Muscle layer of duodenum (tissue), 2 donors: Measurements from ENCODE around the gene AQP2.

Experiments
- H3K27ac ChIP-seq: one replicate; pipeline ENCODE4 v1.7.0; 2013; ENCODE audit warnings: mild to moderate bottlenecking, low read length
- H3K27me3 ChIP-seq: one replicate; pipeline ENCODE4 v1.7.0; 2013; ENCODE audit warnings: low read depth, mild to moderate bottlenecking, control low read depth, low read length
- H3K36me3 ChIP-seq, 2 donors: one replicate each; pipeline ENCODE4 v1.7.0; 2013; ENCODE audit warnings: low read length in 2 of 2, control low read depth in 1 of 2, mild to moderate bottlenecking in 1 of 2; ENCODE audit not compliant: insufficient read depth in 2 of 2, control insufficient read depth in 1 of 2
- H3K4me1 ChIP-seq, 2 donors: one replicate each; pipeline ENCODE4 v1.7.0; 2013; ENCODE audit warnings: low read length in 2 of 2, mild to moderate bottlenecking in 2 of 2, control low read depth in 1 of 2, moderate library complexity in 1 of 2; ENCODE audit not compliant: insufficient read depth in 2 of 2, control insufficient read depth in 1 of 2
- H3K4me3 ChIP-seq, 2 donors: one replicate each; pipeline ENCODE4 v1.7.0; 2013; ENCODE audit warnings: low read length in 2 of 2, low read depth in 1 of 2, mild to moderate bottlenecking in 1 of 2
- H3K9me3 ChIP-seq, 2 donors: one replicate each; pipeline ENCODE4 v1.7.0; 2013; ENCODE audit warnings: low read length in 2 of 2, control low read depth in 1 of 2, mild to moderate bottlenecking in 1 of 2; ENCODE audit not compliant: control insufficient read depth in 1 of 2
- donor health status: healthy.

The AQP2 gene

GRCh38 chr12:49921936-49922335 is 28.6 kb upstream of the AQP2 start:
- Histone ChIP-seq H3K4me1 (peaks cover 0 to 5% of the 10 kb centered on the region in 2 donors), H3K27ac (no peak overlapping the region), H3K36me3 (no peaks in the 10 kb centered on the region)

GRCh38 chr12:49922349-49923034 is 28.0 kb upstream of the AQP2 start:
- Histone ChIP-seq H3K36me3 (no peaks in the 10 kb centered on the region), H3K27me3 (no peaks in the 10 kb centered on the region), H3K9me3 (no peaks in the 10 kb centered on the region), H3K4me3 (no peak overlapping the region), H3K4me1 (peaks cover 0 to 5% of the 10 kb centered on the region in 2 donors), H3K27ac (no peak overlapping the region)

More at GRCh38 chr12:49921936-49922335, 28.6 kb upstream of the AQP2 start:
- Histone ChIP-seq H3K9me3 (no peaks in the 10 kb centered on the region), H3K27me3 (no peaks in the 10 kb centered on the region), H3K4me3 (no peak overlapping the region)

GRCh38 chr12:49923035-49923644 is 27.4 kb upstream of the AQP2 start:
- Histone ChIP-seq H3K27me3 (no peaks in the 10 kb centered on the region), H3K27ac (no peak overlapping the region), H3K4me3 (no peak overlapping the region), H3K9me3 (no peaks in the 10 kb centered on the region), H3K36me3 (no peaks in the 10 kb centered on the region), H3K4me1 (peaks cover 0 to 5% of the 10 kb centered on the region in 2 donors)

GRCh38 chr12:49923880-49924556 is 26.5 kb upstream of the AQP2 start:
- Histone ChIP-seq H3K9me3 (no peaks in the 10 kb centered on the region), H3K27me3 (no peaks in the 10 kb centered on the region), H3K27ac (no peak overlapping the region), H3K4me1 (peaks cover 0 to 5% of the 10 kb centered on the region in 2 donors), H3K36me3 (no peaks in the 10 kb centered on the region), H3K4me3 (no peak overlapping the region)

GRCh38 chr12:49924628-49925246 is 25.8 kb upstream of the AQP2 start:
- no peaks in the 10 kb centered on the region for H3K9me3 ChIP-seq
- H3K4me1 ChIP-seq, result peaks cover 0 to 5% of the 10 kb centered on the region in 2 donors
- no peaks in the 10 kb centered on the region for H3K36me3 ChIP-seq
- H3K27ac ChIP-seq, result no peak overlapping the region
- H3K4me3 ChIP-seq, result no peak overlapping the region
- H3K27me3 ChIP-seq, result no peaks in the 10 kb centered on the region

- Histone ChIP-seq H3K27ac (no peak overlapping the region), H3K27me3 (no peaks in the 10 kb centered on the region), H3K36me3 (no peaks in the 10 kb centered on the region), H3K4me1 (peaks cover 0 to 5% of the 10 kb centered on the region in 2 donors), H3K4me3 (no peak overlapping the region), H3K9me3 (no peaks in the 10 kb centered on the region)
Observed at GRCh38 chr12:49925433-49926204, 24.9 kb upstream of the AQP2 start.

- Histone ChIP-seq H3K27ac (no peak overlapping the region), H3K9me3 (no peaks in the 10 kb centered on the region), H3K36me3 (no peaks in the 10 kb centered on the region), H3K4me3 (no peak overlapping the region), H3K27me3 (no peaks in the 10 kb centered on the region), H3K4me1 (no peaks in the 10 kb centered on the region)
Observed at GRCh38 chr12:49928471-49928870, 22.1 kb upstream of the AQP2 start.

- no peak overlapping the region for H3K27ac ChIP-seq
- no peaks in the 10 kb centered on the region for H3K4me1 ChIP-seq
- H3K27me3 ChIP-seq, result no peaks in the 10 kb centered on the region
- H3K9me3 ChIP-seq, result no peaks in the 10 kb centered on the region
- no peaks in the 10 kb centered on the region for H3K36me3 ChIP-seq
- no peak overlapping the region for H3K4me3 ChIP-seq
Observed at GRCh38 chr12:49929581-49929980, 21.0 kb upstream of the AQP2 start.

- no peaks in the 10 kb centered on the region for H3K36me3 ChIP-seq
- H3K4me1 ChIP-seq, result no peaks in the 10 kb centered on the region
- H3K9me3 ChIP-seq, result no peaks in the 10 kb centered on the region
- H3K27me3 ChIP-seq, result no peaks in the 10 kb centered on the region
- no peak overlapping the region for H3K27ac ChIP-seq
- no peak overlapping the region for H3K4me3 ChIP-seq
Observed at GRCh38 chr12:49930515-49931288, 19.8 kb upstream of the AQP2 start.

GRCh38 chr12:49932023-49932422 is 18.5 kb upstream of the AQP2 start:
- Histone ChIP-seq H3K27me3 (no peaks in the 10 kb centered on the region), H3K9me3 (no peaks in the 10 kb centered on the region), H3K36me3 (no peaks in the 10 kb centered on the region)

More at GRCh38 chr12:49932023-49932422, 18.5 kb upstream of the AQP2 start:
- H3K27ac ChIP-seq, result no peak overlapping the region
- no peaks in the 10 kb centered on the region for H3K4me1 ChIP-seq
- H3K4me3 ChIP-seq, result no peak overlapping the region
